ENCODE results near the gene RPL31. TPM values are rescaled to one million over a fixed set of nuclear protein-coding genes. Genes with fewer than 3 reads are reported as not detected.

RPL31 gene
- total and polyA plus RNA-seq, 9 of the 15 experiments (the other 6 are each of a cell fraction or from before 2014, with no cell fraction given): 1,176 to 6,037 (median 2,997) TPM

GRCh38 chr2:101038455-101039255 is 36.6 kb downstream of the RPL31 start (continued):
- no peak for TF ChIP-seq RFX5 (IDR thresholded peaks at IDR 0.05; ENCODE audit: low read depth, low read length)
- TF ChIP-seq FIP1L1 (IDR thresholded peaks at IDR 0.05; ENCODE audit: low read depth, low read length, poor library complexity, severe bottlenecking): no peak
- no peak for TF ChIP-seq RBM17 (IDR thresholded peaks at IDR 0.05; ENCODE audit: borderline replicate concordance, low read depth, low read length)
- peak; percentile 98 for TF ChIP-seq TRIM24 (IDR thresholded peaks at IDR 0.05)
- no peak for TF ChIP-seq TAF15 (IDR thresholded peaks at IDR 0.05; ENCODE audit: low read depth, low read length)
- TF ChIP-seq RFX7 (CRISPR knock-in tag; IDR thresholded peaks at IDR 0.05): no peak
- TF ChIP-seq U2AF2 (optimal IDR thresholded peaks at IDR 0.05; ENCODE audit: low read depth, low read length): no peak
- peak; percentile 96 for TF ChIP-seq MEIS2 (IDR thresholded peaks at IDR 0.05; ENCODE audit: partially characterized antibody)
- TF ChIP-seq ZNF165 (CRISPR knock-in tag; IDR thresholded peaks at IDR 0.05; ENCODE audit: borderline replicate concordance): no peak
- TF ChIP-seq CTCFL (IDR thresholded peaks at IDR 0.05; ENCODE audit: borderline replicate concordance, insufficient read depth, low read depth, low read length, poor library complexity, severe bottlenecking): peak; percentile 15
- TF ChIP-seq ZNF175 (CRISPR knock-in tag; IDR thresholded peaks at IDR 0.05; ENCODE audit: low read depth): peak; percentile 68; the same call in 1 of the 2 replicates
- no peak for TF ChIP-seq ZNF23 (CRISPR knock-in tag; IDR thresholded peaks at IDR 0.05)
- TF ChIP-seq SMAD1 (IDR thresholded peaks at IDR 0.05; ENCODE audit: low read depth, low read length, partially characterized antibody): no peak
- TF ChIP-seq ILF3 (IDR thresholded peaks at IDR 0.05; ENCODE audit: borderline replicate concordance): no peak
- TF ChIP-seq RBM25 (IDR thresholded peaks at IDR 0.05; ENCODE audit: low read depth, low read length, severe bottlenecking): no peak
- TF ChIP-seq ZBTB5 (IDR thresholded peaks at IDR 0.05): no peak
- TF ChIP-seq ZNF655 (CRISPR knock-in tag; IDR thresholded peaks at IDR 0.05): no peak
- TF ChIP-seq NFIX (CRISPR knock-in tag; IDR thresholded peaks at IDR 0.05; ENCODE audit: low read depth): no peak
- TF ChIP-seq ZNF57 (CRISPR knock-in tag; IDR thresholded peaks at IDR 0.05): no peak
- TF ChIP-seq SMARCA5 (IDR thresholded peaks at IDR 0.05): no peak
- no peak for TF ChIP-seq CCNT2 (IDR thresholded peaks at IDR 0.05; ENCODE audit: borderline replicate concordance, extremely low read depth, insufficient read length, low read depth, low read length)
- TF ChIP-seq FOS (IDR thresholded peaks at IDR 0.05; ENCODE audit: extremely low read depth, insufficient read length): no peak
- TF ChIP-seq ZNF583 (CRISPR knock-in tag; IDR thresholded peaks at IDR 0.05): no peak
- TF ChIP-seq CCAR2 (IDR thresholded peaks at IDR 0.05; ENCODE audit: low read depth, low read length): no peak
